GM12891 (cell line): ENCODE data around the gene ASGR1.

ENCODE experiments used
- PAX5 ChIP-seq: IDR thresholded peaks from 2 replicates; pipeline ENCODE4 v1.6.1; 2011; ENCODE audit warnings: low read length, moderate library complexity, mild to moderate bottlenecking; ENCODE audit not compliant: insufficient read depth, severe bottlenecking
- POLR2A ChIP-seq: IDR thresholded peaks from 2 replicates; pipeline ENCODE4 v1.6.1; 2011; ENCODE audit warnings: low read depth, low read length, control low read depth
- POLR2AphosphoS5 ChIP-seq: IDR thresholded peaks from 2 replicates; pipeline ENCODE4 v1.6.1; 2011; ENCODE audit warnings: low read depth, low read length, control low read depth
- SPI1 ChIP-seq: IDR thresholded peaks from 2 replicates; pipeline ENCODE4 v1.6.1; 2011; ENCODE audit warnings: low read depth, low read length, control low read depth
- TAF1 ChIP-seq: IDR thresholded peaks from 2 replicates; pipeline ENCODE4 v1.6.1; 2011; ENCODE audit warnings: low read depth, low read length, control low read depth

GRCh38 chr17:7190276-7190917, 11.2 kb upstream of the ASGR1 start:
- TF ChIP-seq POLR2AphosphoS5 (no peak), POLR2A (no peak), SPI1 (no peak), TAF1 (no peak), PAX5 (no peak)
